ENCODE measurements around the gene ODAD3. TPM values are rescaled to one million over a fixed set of nuclear protein-coding genes. Genes with fewer than 3 reads are reported as not detected.
A peak's percentile ranks its signal among the peaks of the same experiment; 100 is the strongest.

The ODAD3 gene
- total and polyA plus RNA-seq, 2 of the 13 experiments (the other 11 are each of a cell fraction or from before 2014, with no cell fraction given) = 0.04 to 0.08 TPM

- TF ChIP-seq ZNF136 (CRISPR knock-in tag; IDR thresholded peaks at IDR 0.05; ENCODE audit: low read depth) = 0 out of 2 replicates have a peak, but pooled peaks have one; percentile 45
- TF ChIP-seq FOSL1 (CRISPR knock-in tag; IDR thresholded peaks at IDR 0.05; ENCODE audit: borderline replicate concordance) = no peak
- TF ChIP-seq TEAD3 (CRISPR knock-in tag; optimal IDR thresholded peaks at IDR 0.05; ENCODE audit: borderline replicate concordance) = peak; percentile 59
- TF ChIP-seq ZNF430 (CRISPR knock-in tag; IDR thresholded peaks at IDR 0.05) = no peak
- 0 out of 2 replicates have a peak, but pooled peaks have one; percentile 65 for TF ChIP-seq ZFP1 (CRISPR knock-in tag; IDR thresholded peaks at IDR 0.05)
- no peak for TF ChIP-seq ZFP36L2 (CRISPR knock-in tag; IDR thresholded peaks at IDR 0.05)
- no peak for TF ChIP-seq ZNF468 (CRISPR knock-in tag; IDR thresholded peaks at IDR 0.05)
- no peak for TF ChIP-seq ARID3A (IDR thresholded peaks at IDR 0.05; ENCODE audit: low read depth, low read length)
- no peak for TF ChIP-seq ONECUT2 (CRISPR knock-in tag; IDR thresholded peaks at IDR 0.05)
- TF ChIP-seq TOPORS (CRISPR knock-in tag; IDR thresholded peaks at IDR 0.05) = peak; percentile 68
- TF ChIP-seq ZBTB40 (IDR thresholded peaks at IDR 0.05) = no peak
- TF ChIP-seq ZBTB40 (CRISPR knock-in tag; IDR thresholded peaks at IDR 0.05) = peak; percentile 32; the same call in 1 of the 2 replicates
- TF ChIP-seq FOXA3 (CRISPR knock-in tag; IDR thresholded peaks at IDR 0.05) = peak; percentile 37; the same call in 1 of the 2 replicates
- TF ChIP-seq SAFB2 (CRISPR knock-in tag; IDR thresholded peaks at IDR 0.05; ENCODE audit: borderline replicate concordance, low read depth) = peak; percentile 54; the same call in 1 of the 2 replicates
- no peak for TF ChIP-seq NCOA2 (CRISPR knock-in tag; IDR thresholded peaks at IDR 0.05)
- TF ChIP-seq ZKSCAN8 (CRISPR knock-in tag; IDR thresholded peaks at IDR 0.05; ENCODE audit: borderline replicate concordance) = peak; percentile 63; the same call in 1 of the 2 replicates
- 0 out of 2 replicates have a peak, but pooled peaks have one; percentile 59 for TF ChIP-seq ZNF616 (CRISPR knock-in tag; IDR thresholded peaks at IDR 0.05; ENCODE audit: low read depth)
- TF ChIP-seq TAF15 (IDR thresholded peaks at IDR 0.05; ENCODE audit: low read depth, low read length, poor library complexity, severe bottlenecking) = no peak
- TF ChIP-seq ZNF713 (CRISPR knock-in tag; IDR thresholded peaks at IDR 0.05) = no peak
- TF ChIP-seq MATR3 (CRISPR knock-in tag; IDR thresholded peaks at IDR 0.05) = no peak
These were observed 54.0 kb downstream of the ODAD3 start (continued) for GRCh38 chr19:11380653-11381537.
